GM21447 (cell line): ENCODE results near the gene NUBP2.

ENCODE experiments used
- ATAC-seq: cut with Tn5 transposase; IDR thresholded peaks from one replicate; pipeline ENCODE4 v1.9.1; 2021; ENCODE audit not compliant: unreplicated experiment

NUBP2 gene, protein sequence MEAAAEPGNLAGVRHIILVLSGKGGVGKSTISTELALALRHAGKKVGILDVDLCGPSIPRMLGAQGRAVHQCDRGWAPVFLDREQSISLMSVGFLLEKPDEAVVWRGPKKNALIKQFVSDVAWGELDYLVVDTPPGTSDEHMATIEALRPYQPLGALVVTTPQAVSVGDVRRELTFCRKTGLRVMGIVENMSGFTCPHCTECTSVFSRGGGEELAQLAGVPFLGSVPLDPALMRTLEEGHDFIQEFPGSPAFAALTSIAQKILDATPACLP

GRCh38 chr16:1782408-1783264 lies at the start of gene NUBP2, which contains the start of gene SPSB3:
TSS of gene NUBP2 (plus strand) at chr16:1782960. CDS start at chr16:1783021, 61 bp downstream.
TSS of gene SPSB3 (minus strand) at chr16:1782571. CDS start at chr16:1781483, 1,088 bp downstream.
- peak; percentile 80 for ATAC-seq

DNA sequence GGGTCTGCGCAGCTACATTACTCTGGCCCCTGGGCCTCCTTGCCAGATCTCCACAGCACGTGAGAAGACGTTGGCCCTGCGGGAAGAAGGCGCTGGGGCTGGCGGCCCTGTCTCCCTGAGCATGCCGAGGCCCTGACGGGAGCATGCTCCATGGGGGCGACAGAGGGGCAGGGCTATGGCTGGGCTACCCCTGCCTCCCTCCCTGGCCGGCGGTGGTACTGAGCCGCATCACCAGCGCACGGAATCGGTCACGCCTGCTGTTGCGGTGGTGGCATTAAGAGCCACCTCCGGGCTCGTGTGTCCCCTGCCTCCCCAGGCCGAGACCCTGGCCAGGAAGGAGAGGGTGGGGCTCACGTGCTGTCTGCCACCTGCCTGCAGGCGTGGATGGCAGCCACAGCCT lies 48.6 kb upstream of the NUBP2 start:
- no peak for ATAC-seq

GRCh38 chr16:1734816-1735215 lies 47.9 kb upstream of the NUBP2 start:
- no peak for ATAC-seq

DNA sequence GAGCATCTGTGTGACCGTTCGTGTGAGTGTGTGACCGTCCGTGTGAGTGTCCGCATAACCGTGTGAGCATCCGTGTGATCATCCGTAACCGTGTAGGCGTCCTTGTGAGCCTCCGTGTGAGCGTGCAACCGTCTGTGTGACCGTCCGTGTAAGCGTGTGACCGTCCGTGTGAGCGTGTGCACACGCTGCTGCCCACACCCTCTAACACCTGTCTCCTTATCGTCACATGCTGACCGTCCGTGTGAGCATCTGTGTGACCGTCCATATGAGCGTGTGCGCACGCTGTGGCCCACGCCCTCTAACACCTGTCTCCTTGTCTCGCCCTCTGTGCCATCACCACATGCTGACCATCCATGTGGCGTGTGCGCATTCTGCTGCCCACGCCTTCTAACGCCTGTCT lies 42.5 kb upstream of the NUBP2 start:
- no peak for ATAC-seq

DNA sequence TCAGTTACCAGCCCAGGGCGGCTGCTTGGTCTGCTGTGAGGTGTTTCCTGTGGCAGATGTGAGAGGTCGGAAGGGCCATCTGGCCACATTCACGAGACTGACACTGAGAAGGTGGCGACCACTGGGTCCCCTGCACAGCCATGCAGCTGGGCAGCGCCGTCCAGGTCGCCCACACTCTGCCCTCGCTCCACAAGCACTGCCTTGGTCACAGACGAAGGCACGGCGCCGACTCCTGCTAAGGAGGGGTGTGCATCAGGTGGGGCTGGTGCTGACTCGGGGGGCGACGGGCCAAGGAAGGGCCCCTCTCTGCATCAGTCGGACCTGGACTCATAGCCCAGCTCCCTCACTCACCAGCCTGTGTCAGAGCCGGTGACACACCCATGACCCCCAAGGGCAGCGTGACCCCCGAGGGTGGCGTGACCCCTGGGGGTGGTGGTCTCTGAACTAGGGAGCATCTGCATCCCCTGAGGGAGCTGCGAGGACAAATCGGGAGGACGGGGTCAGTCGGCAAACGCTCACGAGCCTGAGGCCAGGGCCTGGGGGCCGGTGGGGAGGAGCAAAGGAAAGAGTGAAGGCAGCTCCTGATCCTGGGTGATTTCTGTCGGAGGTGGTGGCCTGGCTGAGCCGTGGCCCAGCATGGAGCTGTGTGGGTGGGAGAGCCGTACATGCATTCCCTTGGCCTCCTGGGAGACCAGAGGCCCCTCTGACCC lies 41.8 kb upstream of the NUBP2 start:
- ATAC-seq: no peak

DNA sequence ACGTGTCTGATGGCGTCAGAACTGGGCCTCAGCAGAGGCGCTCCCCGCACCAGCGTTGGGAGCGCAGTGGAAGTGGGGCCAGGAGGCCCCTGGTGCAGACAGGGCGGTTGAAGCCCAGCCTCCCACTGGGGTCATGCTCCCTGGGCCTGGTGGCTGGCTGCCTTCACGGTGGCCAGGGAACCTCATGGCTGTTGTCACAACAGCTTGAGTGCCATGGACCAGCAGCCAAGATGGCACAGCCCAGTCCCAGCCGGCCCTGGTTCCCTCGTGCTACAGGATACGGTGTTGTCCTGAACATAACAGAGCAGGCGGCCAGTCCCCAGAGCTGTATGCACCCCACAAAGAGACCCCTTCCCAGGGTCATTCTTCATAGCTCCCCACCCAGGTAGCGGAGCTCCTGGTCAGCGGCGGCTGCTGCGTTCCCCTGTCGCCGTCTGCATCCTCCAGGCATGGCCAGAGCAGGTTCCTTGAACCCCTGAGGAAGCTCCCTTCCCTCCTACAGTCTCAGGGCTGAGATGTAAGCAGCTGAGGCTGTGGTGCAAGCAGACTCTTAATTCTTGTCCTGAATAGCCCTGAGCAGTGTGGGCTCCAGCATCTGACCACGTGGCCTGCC lies 41.1 kb upstream of the NUBP2 start:
- ATAC-seq: no peak

- ATAC-seq: no peak
These were observed 39.1 kb upstream of the NUBP2 start for GRCh38 chr16:1743376-1744337.

DNA sequence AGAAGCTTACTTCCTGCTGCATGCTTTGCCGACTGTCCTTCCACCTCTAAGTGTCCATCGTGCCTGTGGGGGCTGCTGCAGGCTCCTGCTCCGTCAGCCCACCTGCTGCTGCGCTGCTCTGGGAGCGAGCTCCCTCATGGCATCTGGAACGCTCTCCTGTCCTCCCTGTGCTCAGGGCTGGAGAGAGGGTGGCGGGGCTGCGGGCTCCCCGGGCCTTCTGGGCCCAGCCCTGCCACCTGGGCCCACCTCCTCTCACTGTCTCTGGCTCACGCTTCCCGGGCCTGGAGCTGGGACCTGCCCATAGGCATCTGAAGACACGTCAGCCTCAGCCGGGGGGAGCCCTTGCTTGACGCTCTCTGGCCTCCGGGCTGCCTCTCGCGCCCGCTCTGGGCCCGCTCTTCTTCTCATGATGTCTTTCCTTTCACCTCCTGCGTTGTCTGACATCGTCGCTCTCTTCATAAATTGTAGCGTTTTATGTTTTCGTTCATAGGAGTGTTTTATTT lies 38.4 kb upstream of the NUBP2 start:
- ATAC-seq: no peak

DNA sequence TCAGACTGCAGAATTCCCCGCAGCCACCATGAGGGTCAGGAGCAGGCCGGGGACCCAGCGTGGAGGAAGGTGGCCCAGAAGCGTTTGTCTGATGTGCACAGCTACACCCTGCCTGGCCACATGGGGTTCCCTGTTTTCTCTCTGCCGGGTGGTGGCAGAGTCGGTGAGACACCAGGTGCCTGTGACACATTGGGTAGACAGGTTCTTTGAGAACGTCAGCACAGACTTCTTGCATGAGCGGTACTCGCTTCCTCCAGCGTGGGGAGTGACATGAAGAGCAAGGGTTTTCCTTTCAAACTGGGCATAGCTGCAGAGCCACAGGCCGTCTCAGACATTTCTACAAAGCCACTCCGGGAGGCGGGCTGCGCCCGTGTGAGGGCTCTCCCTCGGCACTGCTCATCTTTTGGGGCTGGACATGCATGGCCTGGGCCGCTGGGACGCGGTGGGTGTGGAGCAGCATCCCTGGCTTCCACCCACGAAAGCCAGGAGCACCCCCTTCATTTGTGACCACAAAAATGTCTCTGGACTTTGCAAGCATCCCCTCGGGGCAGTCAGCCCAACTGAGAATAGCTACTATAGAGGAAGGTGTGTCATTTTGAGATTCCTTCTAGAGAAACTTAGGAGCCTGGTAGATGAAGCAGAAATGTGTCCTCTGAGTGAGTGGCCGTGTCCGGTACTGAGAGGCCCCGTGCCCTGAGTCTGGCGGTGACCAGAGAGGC lies 37.4 kb upstream of the NUBP2 start:
- ATAC-seq: no peak

GRCh38 chr16:1745900-1746692 lies 36.7 kb upstream of the NUBP2 start:
- no peak for ATAC-seq

- ATAC-seq: no peak
These were observed 36.0 kb upstream of the NUBP2 start for GRCh38 chr16:1746693-1747195.

- ATAC-seq: no peak
These were observed 34.8 kb upstream of the NUBP2 start for GRCh38 chr16:1747934-1748333.

GRCh38 chr16:1749152-1750117 lies 33.3 kb upstream of the NUBP2 start:
- ATAC-seq: no peak

GRCh38 chr16:1751946-1752345 lies 30.8 kb upstream of the NUBP2 start:
- no peak for ATAC-seq

- ATAC-seq: no peak
These were observed 29.9 kb upstream of the NUBP2 start for GRCh38 chr16:1752853-1753252.

GRCh38 chr16:1754204-1754603 lies 28.6 kb upstream of the NUBP2 start:
- ATAC-seq: no peak
